NCI-H2107 (cell line): Measurements from ENCODE around the gene ADPRH.
"Not testable (repeated sequence)": the region's sequence is repeated elsewhere in the genome, so short reads cannot be mapped to it uniquely, and the experiment has no call there.

ENCODE experiments used
- DNase-seq: peaks from one replicate; lab custom pipeline; 2025; lab: John Stamatoyannopoulos, UW

ADPRH gene

GRCh38 chr3:119579366-119580066 lies at the start of gene ADPRH:
Gene ADPRH, plus strand, starts transcription at chr3:119579492. Its CDS starts 2,678 bp downstream, at chr3:119582170.
- DNase-seq, result no peak

GRCh38 chr3:119529883-119530282 lies 49.4 kb upstream of the ADPRH start:
- no peak for DNase-seq

- no peak for DNase-seq
Observed at GRCh38 chr3:119530456-119530855, 48.8 kb upstream of the ADPRH start.

GRCh38 chr3:119531151-119531550 lies 48.1 kb upstream of the ADPRH start:
- DNase-seq, result no peak

GRCh38 chr3:119534296-119534695 lies 45.0 kb upstream of the ADPRH start:
- DNase-seq, result no peak

GRCh38 chr3:119536757-119537156 lies 42.5 kb upstream of the ADPRH start:
- no peak for DNase-seq

- no peak for DNase-seq
Observed at GRCh38 chr3:119538772-119539171, 40.5 kb upstream of the ADPRH start.

- DNase-seq, result no peak
Observed at GRCh38 chr3:119541547-119541946, 37.7 kb upstream of the ADPRH start.

GRCh38 chr3:119542168-119542767 lies 37.0 kb upstream of the ADPRH start:
- no peak for DNase-seq

- no peak for DNase-seq
Observed at GRCh38 chr3:119543147-119543546, 36.1 kb upstream of the ADPRH start.

- DNase-seq, result no peak
Observed at GRCh38 chr3:119547227-119547626, 32.1 kb upstream of the ADPRH start.

GRCh38 chr3:119548341-119548740 lies 31.0 kb upstream of the ADPRH start:
- no peak for DNase-seq

- no peak for DNase-seq
Observed at GRCh38 chr3:119550192-119550910, 28.9 kb upstream of the ADPRH start.

GRCh38 chr3:119551598-119551997 lies 27.7 kb upstream of the ADPRH start:
- DNase-seq, result no peak

GRCh38 chr3:119552928-119553327 lies 26.4 kb upstream of the ADPRH start:
- DNase-seq, result not testable (repeated sequence)

GRCh38 chr3:119553823-119554415 lies 25.4 kb upstream of the ADPRH start:
- no peak for DNase-seq

GRCh38 chr3:119555309-119555735 lies 24.0 kb upstream of the ADPRH start:
- DNase-seq, result no peak

- no peak for DNase-seq
Observed at GRCh38 chr3:119555929-119556328, 23.4 kb upstream of the ADPRH start.

GRCh38 chr3:119557192-119557876 lies 22.0 kb upstream of the ADPRH start:
- no peak for DNase-seq

GRCh38 chr3:119557877-119558269 lies 21.4 kb upstream of the ADPRH start:
- no peak for DNase-seq

GRCh38 chr3:119558626-119559317 lies 20.5 kb upstream of the ADPRH start:
- DNase-seq, result no peak
